ENCODE results near the gene SECTM1. TPM values are rescaled to one million over a fixed set of nuclear protein-coding genes. Genes with fewer than 3 reads are reported as not detected.

Gene SECTM1
- total and polyA plus RNA-seq, 2 experiments from 2014 or later: 0.21 to 1.3 TPM

DNA sequence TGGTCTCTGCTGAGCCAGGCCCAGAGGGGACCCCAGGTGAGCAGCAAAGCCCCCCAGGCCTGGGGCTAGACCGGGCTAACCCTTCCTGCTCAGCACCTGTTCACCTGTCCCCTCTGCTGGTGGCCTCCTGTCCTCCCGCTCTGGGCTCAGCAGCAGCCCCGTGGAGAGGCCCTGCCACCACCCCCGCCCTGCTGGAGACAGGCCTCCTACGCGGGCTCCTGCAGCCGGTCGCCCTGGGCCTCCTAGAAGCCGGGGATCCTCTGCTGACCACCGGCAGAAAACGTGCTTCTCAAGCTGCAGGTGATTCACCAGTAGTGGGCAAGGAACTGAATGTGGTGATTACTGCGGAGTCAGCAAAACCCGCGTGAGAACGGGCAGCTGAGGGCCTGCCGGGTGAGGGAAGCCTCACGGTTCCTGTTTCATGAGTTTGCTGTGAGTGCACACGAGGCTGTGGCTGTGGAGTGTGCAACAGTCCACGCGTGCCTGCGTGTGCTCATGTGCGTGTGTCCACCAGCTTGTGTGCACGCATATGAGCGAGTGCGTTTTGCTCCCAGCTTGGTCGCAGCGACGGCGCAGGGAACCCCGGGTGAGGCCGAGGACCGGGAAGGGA, 792 bp downstream of the SECTM1 start:
- peak overlapping the region; percentile 83; the same call in 1 of the 2 replicates for H3K4me2 ChIP-seq
- Mint-ChIP-seq H3K27me3 (ENCODE audit: insufficient read depth, low read depth, poor library complexity) (peaks cover 61% of the 10 kb centered on the region), H3K9me3 (no peaks in the 10 kb centered on the region), H3K36me3 (ENCODE audit: low read depth) (no peaks in the 10 kb centered on the region; the same call in 2 of the 3 replicates), H3K27ac (no peak overlapping the region), H3K4me3 (peak overlapping the region; percentile 58), H3K4me1 (peaks cover 22% of the 10 kb centered on the region)
- peak overlapping the region; percentile 60 for H3K4me3 ChIP-seq
- H3K36me3 ChIP-seq (ENCODE audit: insufficient read depth): no peaks in the 10 kb centered on the region
- H4K20me1 ChIP-seq (replicated peaks; ENCODE audit: insufficient read depth): 0 out of 2 replicates have a peak, but pooled peaks cover 5% of the 10 kb centered on the region
- H3F3A ChIP-seq (replicated peaks; ENCODE audit: low read depth): no peaks in the 10 kb centered on the region
- peak; percentile 6; the same call in 2 of the 3 replicates for ATAC-seq
- H3K79me2 ChIP-seq (replicated peaks; ENCODE audit: insufficient read depth): no peaks in the 10 kb centered on the region
- DNase-seq (ENCODE audit: low spot score): peak; percentile 37
- no peak for TF ChIP-seq STAT1 (IDR thresholded peaks at IDR 0.05; ENCODE audit: unreplicated experiment)
- no peak for TF ChIP-seq ZNF114 (CRISPR knock-in tag; IDR thresholded peaks at IDR 0.05)
- TF ChIP-seq POLR2AphosphoS5 (IDR thresholded peaks at IDR 0.05; ENCODE audit: low read depth): no peak
- no peak for TF ChIP-seq ZNF331 (CRISPR knock-in tag; IDR thresholded peaks at IDR 0.05; ENCODE audit: low read depth)
- TF ChIP-seq, protein P1, sequence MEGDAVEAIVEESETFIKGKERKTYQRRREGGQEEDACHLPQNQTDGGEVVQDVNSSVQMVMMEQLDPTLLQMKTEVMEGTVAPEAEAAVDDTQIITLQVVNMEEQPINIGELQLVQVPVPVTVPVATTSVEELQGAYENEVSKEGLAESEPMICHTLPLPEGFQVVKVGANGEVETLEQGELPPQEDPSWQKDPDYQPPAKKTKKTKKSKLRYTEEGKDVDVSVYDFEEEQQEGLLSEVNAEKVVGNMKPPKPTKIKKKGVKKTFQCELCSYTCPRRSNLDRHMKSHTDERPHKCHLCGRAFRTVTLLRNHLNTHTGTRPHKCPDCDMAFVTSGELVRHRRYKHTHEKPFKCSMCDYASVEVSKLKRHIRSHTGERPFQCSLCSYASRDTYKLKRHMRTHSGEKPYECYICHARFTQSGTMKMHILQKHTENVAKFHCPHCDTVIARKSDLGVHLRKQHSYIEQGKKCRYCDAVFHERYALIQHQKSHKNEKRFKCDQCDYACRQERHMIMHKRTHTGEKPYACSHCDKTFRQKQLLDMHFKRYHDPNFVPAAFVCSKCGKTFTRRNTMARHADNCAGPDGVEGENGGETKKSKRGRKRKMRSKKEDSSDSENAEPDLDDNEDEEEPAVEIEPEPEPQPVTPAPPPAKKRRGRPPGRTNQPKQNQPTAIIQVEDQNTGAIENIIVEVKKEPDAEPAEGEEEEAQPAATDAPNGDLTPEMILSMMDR (conservative IDR thresholded peaks at IDR 0.05; ENCODE audit: low read depth in 2 of 2): no peak
- no peak for TF ChIP-seq EZH2phosphoT487 (IDR thresholded peaks at IDR 0.05; ENCODE audit: unreplicated experiment)
- no peak for TF ChIP-seq NANOG (IDR thresholded peaks at IDR 0.05; ENCODE audit: borderline replicate concordance)
- TF ChIP-seq EZH2 (IDR thresholded peaks at IDR 0.05; ENCODE audit: low read depth, unreplicated experiment): no peak
- H3K4me1 ChIP-seq (ENCODE audit: insufficient read depth): peaks cover 7% of the 10 kb centered on the region
- no peak overlapping the region for H2AFZ ChIP-seq
- H3K27me3 ChIP-seq (ENCODE audit: insufficient read depth): peaks cover 59% of the 10 kb centered on the region
- no peaks in the 10 kb centered on the region for H3K9me2 ChIP-seq (ENCODE audit: insufficient read depth)
- no peak overlapping the region for H3K27ac ChIP-seq (ENCODE audit: low read depth)

DNA sequence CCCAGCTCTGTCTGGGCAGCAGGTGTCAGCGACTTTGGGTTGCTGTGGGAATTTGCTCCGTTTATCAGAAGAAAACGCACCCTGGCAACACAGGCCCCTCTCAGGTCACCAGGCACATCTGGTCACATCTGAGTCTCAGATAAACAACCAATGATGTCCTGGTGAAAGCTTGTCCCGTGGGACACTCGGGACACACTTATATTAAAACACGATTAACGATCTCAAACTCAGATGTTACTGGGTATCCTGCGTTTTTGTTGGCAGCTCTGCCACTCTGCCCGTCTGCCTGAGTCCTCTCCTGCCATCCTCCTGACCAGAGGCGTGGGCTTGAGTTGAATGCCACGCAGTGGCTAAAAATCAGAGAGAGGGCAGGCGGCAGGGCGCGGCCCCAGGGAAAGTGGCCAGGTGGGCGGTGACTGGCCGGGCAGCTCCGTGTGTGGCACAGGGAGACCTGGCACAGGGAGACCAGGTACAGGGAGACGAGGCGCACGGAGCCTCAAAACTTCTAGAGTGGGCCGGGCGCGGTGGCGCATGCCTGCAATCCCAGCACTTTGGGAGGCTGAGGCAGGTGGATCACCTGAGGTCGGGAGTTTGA, 2.1 kb downstream of the SECTM1 start:
- ATAC-seq (no peak), DNase-seq (ENCODE audit: low spot score) (no peak)
- peaks cover 29% of the 10 kb centered on the region for H3K4me1 Mint-ChIP-seq
- H3K36me3 Mint-ChIP-seq (ENCODE audit: low read depth): no peaks in the 10 kb centered on the region; the same call in 2 of the 3 replicates
- no peak overlapping the region for H3K27ac ChIP-seq (ENCODE audit: low read depth)
- no peak overlapping the region for H2AFZ ChIP-seq
- H3K27me3 Mint-ChIP-seq (ENCODE audit: insufficient read depth, low read depth, poor library complexity): peaks cover 55% of the 10 kb centered on the region
- H3K4me1 ChIP-seq (ENCODE audit: insufficient read depth): peaks cover 5% of the 10 kb centered on the region; the same call in 1 of the 2 replicates
- no peaks in the 10 kb centered on the region for H3K79me2 ChIP-seq (replicated peaks; ENCODE audit: insufficient read depth)
- no peaks in the 10 kb centered on the region for H3K36me3 ChIP-seq (ENCODE audit: insufficient read depth)
- H3F3A ChIP-seq (replicated peaks; ENCODE audit: low read depth): no peaks in the 10 kb centered on the region
- peaks cover 49% of the 10 kb centered on the region for H3K27me3 ChIP-seq (ENCODE audit: insufficient read depth)
- H3K4me2 ChIP-seq: no peak overlapping the region
- H3K4me3 Mint-ChIP-seq: no peak overlapping the region
- H3K9me2 ChIP-seq (ENCODE audit: insufficient read depth): no peaks in the 10 kb centered on the region
- H3K27ac Mint-ChIP-seq: no peak overlapping the region
- no peaks in the 10 kb centered on the region for H4K20me1 ChIP-seq (replicated peaks; ENCODE audit: insufficient read depth)
- H3K9me3 Mint-ChIP-seq: no peaks in the 10 kb centered on the region
- no peak overlapping the region for H3K4me3 ChIP-seq
- no peak for TF ChIP-seq NANOG (IDR thresholded peaks at IDR 0.05; ENCODE audit: borderline replicate concordance)
- TF ChIP-seq EZH2phosphoT487 (IDR thresholded peaks at IDR 0.05; ENCODE audit: unreplicated experiment): no peak
- no peak for TF ChIP-seq REST (IDR thresholded peaks at IDR 0.05; ENCODE audit: unreplicated experiment)
- TF ChIP-seq JUNB (IDR thresholded peaks at IDR 0.05; ENCODE audit: unreplicated experiment): no peak
- TF ChIP-seq STAT1 (IDR thresholded peaks at IDR 0.05; ENCODE audit: unreplicated experiment): no peak
- TF ChIP-seq ZNF114 (CRISPR knock-in tag; IDR thresholded peaks at IDR 0.05): no peak
- no peak for TF ChIP-seq ZNF331 (CRISPR knock-in tag; IDR thresholded peaks at IDR 0.05; ENCODE audit: low read depth)
- TF ChIP-seq, protein P1 (conservative IDR thresholded peaks at IDR 0.05; ENCODE audit: low read depth in 2 of 2): no peak
- no peak for TF ChIP-seq CREB1 (CRISPR knock-in tag; IDR thresholded peaks at IDR 0.05; ENCODE audit: low read depth)
- no peak for TF ChIP-seq ETS1 (IDR thresholded peaks at IDR 0.05)
